ENCODE results near the gene PHF11. TPM values are rescaled to one million over a fixed set of nuclear protein-coding genes. Genes with fewer than 3 reads are reported as not detected.
A peak's percentile ranks its signal among the peaks of the same experiment; 100 is the strongest.

Gene PHF11
- total RNA-seq, 2 donors from 2014 or later = 39.3 to 51.1 TPM

- H3K36me3 ChIP-seq = peaks cover 13% of the 10 kb centered on the region
- no peaks in the 10 kb centered on the region for H3K4me1 ChIP-seq (ENCODE audit: control insufficient read depth in 1 of 2, low read depth in 2 of 2)
- DNase-seq (ENCODE audit: low spot score) (no peak), ATAC-seq (ENCODE audit: insufficient number of reproducible peaks, low FRiP score, low read depth) (no peak)
- TF ChIP-seq, protein P1, sequence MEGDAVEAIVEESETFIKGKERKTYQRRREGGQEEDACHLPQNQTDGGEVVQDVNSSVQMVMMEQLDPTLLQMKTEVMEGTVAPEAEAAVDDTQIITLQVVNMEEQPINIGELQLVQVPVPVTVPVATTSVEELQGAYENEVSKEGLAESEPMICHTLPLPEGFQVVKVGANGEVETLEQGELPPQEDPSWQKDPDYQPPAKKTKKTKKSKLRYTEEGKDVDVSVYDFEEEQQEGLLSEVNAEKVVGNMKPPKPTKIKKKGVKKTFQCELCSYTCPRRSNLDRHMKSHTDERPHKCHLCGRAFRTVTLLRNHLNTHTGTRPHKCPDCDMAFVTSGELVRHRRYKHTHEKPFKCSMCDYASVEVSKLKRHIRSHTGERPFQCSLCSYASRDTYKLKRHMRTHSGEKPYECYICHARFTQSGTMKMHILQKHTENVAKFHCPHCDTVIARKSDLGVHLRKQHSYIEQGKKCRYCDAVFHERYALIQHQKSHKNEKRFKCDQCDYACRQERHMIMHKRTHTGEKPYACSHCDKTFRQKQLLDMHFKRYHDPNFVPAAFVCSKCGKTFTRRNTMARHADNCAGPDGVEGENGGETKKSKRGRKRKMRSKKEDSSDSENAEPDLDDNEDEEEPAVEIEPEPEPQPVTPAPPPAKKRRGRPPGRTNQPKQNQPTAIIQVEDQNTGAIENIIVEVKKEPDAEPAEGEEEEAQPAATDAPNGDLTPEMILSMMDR (IDR thresholded peaks at IDR 0.05) = no peak
- H3K9me3 ChIP-seq = no peaks in the 10 kb centered on the region
- H3K27ac ChIP-seq = peak overlapping the region in 1 of 2 donors; percentile 21
- no peaks in the 10 kb centered on the region for H3K27me3 ChIP-seq (replicated peaks; ENCODE audit: insufficient read depth)
- H3K4me3 ChIP-seq = peak overlapping the region; percentile 31
Measured at GRCh38 chr13:49550942-49551644, 55.3 kb downstream of the PHF11 start.

DNA sequence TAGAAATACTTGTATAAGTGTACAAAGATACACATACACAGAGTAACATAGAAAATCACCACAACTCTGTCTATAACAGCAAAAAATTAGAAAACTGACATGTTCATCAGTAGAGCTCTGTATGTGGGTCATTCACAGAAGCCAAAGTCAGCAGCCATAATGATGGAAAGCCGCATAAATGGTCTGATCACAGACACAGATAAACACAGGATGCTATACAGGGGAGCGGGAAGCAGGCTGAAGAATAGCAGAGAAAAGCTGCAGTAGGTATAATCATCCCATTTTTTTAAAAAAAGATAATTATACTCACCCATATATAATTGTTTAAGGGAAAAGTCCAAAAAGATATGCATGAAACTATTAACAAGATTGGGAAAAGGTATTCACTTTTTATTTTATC is 58.1 kb downstream of the PHF11 start:
- no peak overlapping the region for H3K4me3 ChIP-seq
- DNase-seq (ENCODE audit: low spot score) = no peak
- H3K36me3 ChIP-seq = peaks cover 10% of the 10 kb centered on the region
- H3K27me3 ChIP-seq (replicated peaks; ENCODE audit: insufficient read depth) = no peaks in the 10 kb centered on the region
- no peak for ATAC-seq (ENCODE audit: insufficient number of reproducible peaks, low FRiP score, low read depth)
- no peaks in the 10 kb centered on the region for H3K4me1 ChIP-seq (ENCODE audit: control insufficient read depth in 1 of 2, low read depth in 2 of 2)
- no peak overlapping the region for H3K27ac ChIP-seq
- TF ChIP-seq, protein P1 (IDR thresholded peaks at IDR 0.05) = no peak
- no peaks in the 10 kb centered on the region for H3K9me3 ChIP-seq

DNA sequence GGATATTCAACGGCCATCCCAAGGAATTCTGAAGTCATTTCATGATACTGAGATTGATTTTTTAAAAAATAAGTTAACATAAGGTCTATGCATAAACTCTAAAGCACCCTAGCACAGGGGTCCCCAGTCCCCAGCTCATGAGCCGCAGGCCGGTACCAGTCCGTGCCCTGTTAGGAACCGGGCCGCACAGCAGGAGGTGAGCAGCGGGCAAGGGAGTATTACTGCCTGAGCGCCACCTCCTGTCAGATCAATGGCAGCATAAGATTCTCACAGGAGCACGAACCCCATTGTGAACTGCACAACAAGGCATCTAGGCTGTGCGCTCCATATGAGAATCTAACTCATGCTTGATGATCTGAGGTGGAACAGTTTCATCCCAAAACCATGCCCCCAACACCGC is 58.6 kb downstream of the PHF11 start:
- Histone ChIP-seq H3K4me1 (ENCODE audit: control insufficient read depth in 1 of 2, low read depth in 2 of 2) (no peaks in the 10 kb centered on the region), H3K27me3 (replicated peaks; ENCODE audit: insufficient read depth) (no peaks in the 10 kb centered on the region), H3K9me3 (no peaks in the 10 kb centered on the region), H3K27ac (no peak overlapping the region), H3K36me3 (peaks cover 15% of the 10 kb centered on the region), H3K4me3 (no peak overlapping the region)
- TF ChIP-seq, protein P1 (IDR thresholded peaks at IDR 0.05) = no peak
- ATAC-seq (ENCODE audit: insufficient number of reproducible peaks, low FRiP score, low read depth) = no peak
- DNase-seq (ENCODE audit: low spot score) = no peak

GRCh38 chr13:49559006-49559405 is 63.3 kb downstream of the PHF11 start:
- Histone ChIP-seq H3K36me3 (peaks cover 8% of the 10 kb centered on the region), H3K27ac (no peak overlapping the region), H3K4me1 (ENCODE audit: control insufficient read depth in 1 of 2, low read depth in 2 of 2) (peaks cover 0 to 15% of the 10 kb centered on the region in 2 donors), H3K27me3 (replicated peaks; ENCODE audit: insufficient read depth) (no peaks in the 10 kb centered on the region), H3K9me3 (no peaks in the 10 kb centered on the region), H3K4me3 (no peak overlapping the region)
- no peak for DNase-seq (ENCODE audit: low spot score)
- no peak for ATAC-seq (ENCODE audit: insufficient number of reproducible peaks, low FRiP score, low read depth)
- TF ChIP-seq, protein P1 (IDR thresholded peaks at IDR 0.05) = no peak

DNA sequence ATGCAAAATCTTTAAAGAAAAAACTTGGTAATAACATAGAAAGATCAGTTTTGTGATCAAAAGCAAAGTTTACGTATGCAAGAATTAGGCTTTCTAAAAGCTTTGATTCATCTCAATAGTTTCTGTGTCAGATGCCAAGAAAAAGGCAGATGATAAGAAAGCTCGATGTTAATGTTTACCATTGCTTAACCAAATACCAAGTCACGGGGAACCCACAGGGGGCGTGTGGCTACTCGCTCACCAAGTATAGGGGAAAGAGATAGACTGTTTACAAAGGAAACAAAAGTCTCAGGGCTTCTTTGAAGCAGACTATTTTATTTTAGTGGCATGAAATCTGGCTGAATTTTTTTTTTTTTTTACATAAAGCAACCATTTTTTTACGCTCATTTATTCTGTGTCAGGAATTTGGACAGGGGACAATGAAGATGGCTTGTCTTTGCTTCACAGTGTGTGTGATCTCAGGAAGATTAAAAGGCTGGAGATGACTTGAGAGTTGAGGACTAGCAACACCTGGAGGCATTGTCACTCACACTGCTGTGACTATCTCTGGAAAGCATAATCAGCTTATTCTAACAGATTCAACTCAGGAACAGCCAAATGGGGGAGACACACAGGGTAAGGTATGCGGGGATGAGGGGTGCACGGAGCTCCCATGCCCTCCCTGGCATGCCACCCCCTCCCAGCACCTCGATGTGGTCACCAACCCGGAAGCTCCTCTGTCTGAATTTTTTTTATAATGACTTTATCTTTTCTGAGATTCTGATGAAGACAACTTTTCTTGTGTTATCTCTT is 64.7 kb downstream of the PHF11 start:
- H3K4me1 ChIP-seq (ENCODE audit: control insufficient read depth in 1 of 2, low read depth in 2 of 2) = peaks cover 0 to 15% of the 10 kb centered on the region in 2 donors
- no peaks in the 10 kb centered on the region for H3K27me3 ChIP-seq (replicated peaks; ENCODE audit: insufficient read depth)
- no peak for DNase-seq (ENCODE audit: low spot score)
- H3K36me3 ChIP-seq = peaks cover 8% of the 10 kb centered on the region
- H3K9me3 ChIP-seq = no peaks in the 10 kb centered on the region
- TF ChIP-seq, protein P1 (IDR thresholded peaks at IDR 0.05) = peak; percentile 24
- ATAC-seq (ENCODE audit: insufficient number of reproducible peaks, low FRiP score, low read depth) = no peak
- no peak overlapping the region for H3K27ac ChIP-seq
- H3K4me3 ChIP-seq = no peak overlapping the region

Measured in thoracic aorta (tissue), 2 donors.